Globus pallidus (tissue), 1 donor: ENCODE measurements around the gene IRF2.

ENCODE experiments used
- DNase-seq: peaks from one replicate; pipeline ENCODE4 v3.0.0-alpha.2; 2015; ENCODE audit warnings: low spot score

Gene IRF2

DNA sequence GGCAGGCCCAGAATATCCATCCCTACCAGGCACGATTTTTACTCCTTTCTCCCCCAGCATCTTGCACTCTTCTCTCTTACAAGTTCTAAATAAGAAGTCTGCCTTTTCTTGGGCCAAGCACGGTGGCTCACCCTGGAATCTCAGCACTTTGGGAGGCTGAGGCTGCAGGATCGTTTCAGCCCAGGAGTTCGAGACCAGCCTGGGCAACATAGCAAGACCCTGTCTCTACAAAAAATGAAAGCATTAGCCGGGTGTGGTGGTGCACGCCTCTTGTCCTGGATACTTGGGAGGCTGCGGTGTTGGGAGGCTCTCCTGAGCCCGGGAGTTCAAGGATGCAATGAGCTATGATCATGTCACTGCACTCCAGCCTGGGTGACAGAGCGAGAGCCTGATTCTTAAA lies 64.8 kb downstream of the IRF2 start:
- no peak for DNase-seq

GRCh38 chr4:184408684-184409081 lies 65.7 kb downstream of the IRF2 start:
- DNase-seq: no peak

GRCh38 chr4:184408021-184408683 lies 66.2 kb downstream of the IRF2 start:
- DNase-seq: no peak

GRCh38 chr4:184406958-184407391 lies 67.4 kb downstream of the IRF2 start:
- peak; percentile 40 for DNase-seq

GRCh38 chr4:184404047-184404446 lies 70.3 kb downstream of the IRF2 start:
- DNase-seq: no peak

- DNase-seq: no peak
Measured at GRCh38 chr4:184403384-184403781, 71.0 kb downstream of the IRF2 start.

DNA sequence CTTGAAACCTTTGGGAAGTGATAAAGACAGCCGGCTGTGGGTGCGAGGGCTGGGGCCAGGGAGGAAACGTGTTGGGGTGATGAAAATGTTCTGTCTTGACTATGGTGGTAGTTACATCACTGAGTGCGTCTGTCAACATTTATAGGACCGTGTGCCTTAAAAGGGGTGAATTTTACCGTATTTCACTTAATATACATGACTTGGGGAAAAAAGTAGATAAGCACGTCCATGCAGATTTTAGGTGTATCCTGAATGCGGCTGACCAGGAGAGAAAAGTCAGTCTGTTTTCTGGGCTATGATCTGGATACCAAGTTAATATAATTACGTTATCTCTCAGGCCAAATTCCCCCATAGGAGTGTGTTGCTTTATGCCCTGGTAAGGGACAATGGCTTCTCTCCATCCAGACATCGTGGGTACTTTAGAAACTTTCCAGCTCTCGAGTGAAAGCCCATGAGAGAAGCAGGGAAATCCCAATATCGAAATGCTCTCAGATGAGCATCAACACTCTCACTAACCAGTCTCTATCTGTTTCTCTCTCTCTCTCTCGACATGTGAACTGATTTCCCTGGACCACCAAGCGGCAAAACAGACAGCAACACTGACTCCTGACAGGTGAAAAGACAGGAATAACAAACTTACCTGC lies 71.5 kb downstream of the IRF2 start:
- no peak for DNase-seq

DNA sequence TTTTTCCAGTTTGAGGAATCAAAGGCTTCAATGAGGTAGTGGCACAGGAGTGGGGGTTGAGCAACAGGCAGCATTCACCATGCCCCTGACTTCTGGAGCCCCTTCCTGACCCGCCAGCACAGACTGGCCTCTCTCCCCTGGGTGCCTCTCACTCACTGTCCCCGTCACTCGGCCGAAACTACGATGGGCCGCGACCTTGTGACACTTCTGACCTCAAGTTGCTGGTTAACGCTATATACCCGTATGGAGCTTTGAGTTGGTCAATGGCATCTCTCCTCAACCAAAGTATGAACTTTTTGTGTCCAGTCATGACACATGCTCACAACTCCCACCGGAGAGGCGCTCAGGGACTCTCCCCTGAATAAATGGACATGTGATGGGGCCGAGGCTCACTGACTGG lies 72.1 kb downstream of the IRF2 start:
- no peak for DNase-seq

DNA sequence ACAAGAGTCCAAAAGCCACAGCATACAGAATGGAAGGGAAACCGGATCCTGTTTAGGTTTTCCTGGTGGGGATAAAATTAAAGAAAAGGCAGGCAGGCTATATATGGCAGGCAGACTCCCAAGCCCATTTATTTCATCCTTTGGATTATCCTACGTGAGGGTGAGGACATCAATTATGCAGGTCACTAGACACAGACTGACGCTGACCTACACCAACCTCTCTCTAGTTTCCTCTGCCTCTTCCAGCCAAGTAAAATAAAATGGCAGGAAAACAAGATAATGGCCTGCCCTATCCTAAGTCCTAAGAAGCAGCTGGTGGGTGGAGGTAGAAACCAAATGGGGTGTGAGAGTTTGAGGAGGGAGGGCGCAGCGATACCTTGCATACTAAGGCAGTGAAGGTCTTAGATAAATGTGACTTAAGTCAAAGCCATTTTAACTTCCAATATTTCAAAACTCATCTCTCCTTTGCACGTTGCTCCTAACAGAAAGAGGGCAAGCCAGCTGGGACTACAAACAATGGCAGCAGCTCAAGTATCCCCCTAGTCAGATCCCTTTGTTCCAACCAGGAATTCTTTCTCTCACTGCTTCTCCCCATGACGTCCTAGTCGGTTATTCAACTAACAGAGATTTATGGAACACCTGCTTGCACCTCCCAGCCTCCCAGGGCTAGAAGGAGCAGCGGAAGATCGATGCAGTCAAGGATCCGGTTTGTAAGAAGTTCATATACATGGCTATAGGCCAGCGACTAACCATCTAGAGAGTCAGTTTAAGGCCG lies 72.8 kb downstream of the IRF2 start:
- DNase-seq: no peak

DNA sequence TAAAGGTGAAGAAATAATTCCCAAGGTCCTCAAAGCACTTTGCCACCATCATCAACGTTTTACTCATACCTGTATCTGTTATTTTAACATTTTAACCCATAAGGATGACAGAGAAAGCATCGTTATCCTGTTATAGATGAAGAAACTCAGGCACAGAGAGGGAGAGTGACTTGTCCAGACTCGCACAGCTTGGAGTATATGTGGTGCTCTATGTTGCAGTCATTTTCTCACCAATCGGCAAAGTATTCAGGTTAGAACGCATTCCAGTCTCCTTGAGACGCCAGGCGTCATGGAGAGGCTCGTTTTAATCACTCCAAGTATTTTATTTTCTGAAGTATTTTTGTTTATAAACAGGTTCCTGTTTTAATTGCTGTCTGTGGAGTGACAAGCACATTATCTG lies 73.5 kb downstream of the IRF2 start:
- no peak for DNase-seq

GRCh38 chr4:184400375-184400870 lies 73.9 kb downstream of the IRF2 start:
- DNase-seq: no peak

DNA sequence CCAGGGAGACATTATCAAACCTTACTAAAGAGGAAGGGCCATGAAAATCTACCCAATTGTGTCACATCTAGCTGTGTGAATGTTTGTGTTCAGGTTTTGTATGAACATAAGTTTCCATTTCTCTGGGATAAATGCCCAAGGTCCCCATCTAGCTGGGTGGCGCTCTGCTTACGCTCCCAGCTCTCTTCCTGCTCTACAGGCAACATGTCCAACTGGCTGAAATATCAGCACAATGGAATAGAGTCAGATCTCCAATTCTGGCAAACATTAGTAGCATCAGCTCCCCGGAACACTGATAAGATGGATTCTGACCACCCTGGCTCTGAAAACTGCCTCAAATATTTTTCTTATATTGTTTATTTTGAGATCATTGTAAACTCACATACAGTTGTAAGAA lies 74.8 kb downstream of the IRF2 start:
- no peak for DNase-seq

- DNase-seq: no peak
Measured at GRCh38 chr4:184398741-184399511, 75.4 kb downstream of the IRF2 start.

GRCh38 chr4:184397516-184398163 lies 76.7 kb downstream of the IRF2 start:
- peak; percentile 76 for DNase-seq

- DNase-seq: no peak
Measured at GRCh38 chr4:184396570-184397515, 77.5 kb downstream of the IRF2 start.

- DNase-seq: no peak
Measured at GRCh38 chr4:184395971-184396391, 78.4 kb downstream of the IRF2 start.

DNA sequence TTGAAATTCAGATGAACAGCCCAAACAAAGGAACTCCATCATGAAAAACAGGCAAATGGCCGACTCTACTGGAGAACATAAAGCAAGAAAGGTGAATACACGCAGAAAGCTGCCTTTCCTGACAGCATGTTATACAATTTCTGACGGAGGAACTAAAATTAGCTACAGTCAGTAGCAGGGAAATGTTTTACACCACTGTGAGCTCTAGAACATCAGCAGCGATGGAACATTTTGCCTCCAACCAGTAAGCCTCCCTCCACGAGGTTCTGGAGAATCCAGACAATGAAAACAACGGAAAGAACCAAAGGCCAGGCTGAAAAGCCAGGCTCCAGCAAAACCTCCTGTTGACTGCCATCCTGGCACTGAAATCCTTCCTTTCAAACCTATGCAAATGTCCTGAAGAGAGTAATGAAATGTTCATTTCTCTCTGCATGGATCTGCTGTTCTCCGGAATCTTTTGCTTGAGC lies 78.9 kb downstream of the IRF2 start:
- DNase-seq: peak; percentile 62

DNA sequence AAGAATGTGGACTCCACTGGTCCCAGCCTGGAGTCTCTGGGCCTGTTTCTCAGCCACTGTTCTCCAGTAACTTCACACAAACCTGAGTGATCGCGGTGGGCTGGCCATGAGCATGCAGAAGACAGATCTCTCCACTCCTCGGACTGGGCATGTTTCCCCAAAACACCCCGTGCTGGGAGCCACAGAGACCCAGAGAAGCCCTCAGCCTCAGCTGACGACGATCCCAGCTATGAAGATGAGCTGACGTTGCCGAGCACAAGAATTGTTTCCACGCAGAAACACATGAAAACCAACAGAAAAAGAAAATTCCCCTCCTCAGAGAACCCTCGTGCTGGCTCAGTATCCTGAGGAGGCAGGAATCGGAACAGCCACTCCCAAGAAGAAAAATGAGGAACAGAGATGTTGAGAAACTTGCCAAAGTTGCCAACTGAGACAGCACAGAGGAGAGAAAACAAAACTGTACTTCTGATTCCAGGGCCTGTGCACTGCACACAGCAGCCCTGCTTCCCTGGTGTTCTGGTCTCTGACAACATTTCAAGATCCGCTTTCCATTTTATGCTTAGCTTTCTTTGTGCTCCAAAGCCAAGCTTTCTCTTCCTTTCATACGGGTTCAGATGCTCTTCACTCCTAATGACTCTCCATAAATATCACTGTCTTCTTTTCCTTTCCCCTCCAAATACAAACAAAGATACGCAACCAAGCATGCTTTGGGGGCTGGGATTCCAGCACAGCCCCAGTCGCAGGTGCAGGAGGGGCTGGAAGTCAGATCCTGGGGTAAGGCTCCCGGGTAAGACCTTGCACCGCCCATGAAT lies 81.4 kb downstream of the IRF2 start:
- DNase-seq: peak; percentile 66

DNA sequence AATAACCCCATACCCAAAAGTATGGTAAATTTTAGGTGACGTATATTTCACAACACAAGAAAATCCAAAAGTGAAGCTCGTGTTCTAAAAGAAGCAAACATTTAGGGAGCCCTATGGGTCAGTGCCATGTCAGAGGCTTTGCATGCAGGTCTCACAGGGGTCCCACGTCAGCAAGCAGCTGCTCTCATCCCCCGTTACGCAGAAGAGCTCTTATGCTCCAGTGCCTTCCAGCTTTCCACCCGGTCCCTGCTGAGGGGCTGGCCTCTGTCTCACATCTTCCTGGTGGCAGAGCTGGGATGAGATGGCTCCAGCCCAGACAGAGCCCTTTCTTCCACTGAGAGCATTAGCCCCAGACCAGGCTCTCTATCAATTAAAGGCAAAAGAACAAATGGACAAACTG lies 82.0 kb downstream of the IRF2 start:
- DNase-seq: no peak
